HepG2 (cell line): Measurements from ENCODE around the gene NABP2. TPM values are rescaled to one million over a fixed set of nuclear protein-coding genes. Genes with fewer than 3 reads are reported as not detected.

Experiments used
- ATAC-seq: fragments of 200-7000 bp; cut with Tn5 transposase; 3 replicates; pipeline ENCODE4 v1.9.1; 2020; ENCODE audit warnings: mild to moderate bottlenecking, moderate library complexity
- BruUV-seq: library from RNA; stranded (reverse); fragments of 400-500 nt; replicated peaks from 2 replicates; lab custom pipeline; 2021; lab: Mats Ljungman, UMichigan
- CTCF ChIA-PET: fragments of 300-600 bp; formaldehyde crosslinking; extraction: SDS; loops from one replicate; lab custom pipeline; 2021; ENCODE audit warnings: low total read pairs, inconsistent platforms, low intra/inter-chr PET ratio; lab: Yijun Ruan, JAX
- POLR2A ChIA-PET: fragments of 350-600 bp; sonication (Branson Sonifier 250); formaldehyde crosslinking; loops from one replicate; lab custom pipeline; 2020; ENCODE audit warnings: antibody characterized with exemption, inconsistent platforms; lab: Yijun Ruan, JAX
- DNase-seq: peaks from one replicate; pipeline ENCODE4 v3.0.0-alpha.2; 2015; ENCODE audit warnings: low spot score
- FAIRE-seq: peaks from 3 replicates; lab custom pipeline; 2011; peaks lifted over from hg19 to GRCh38; lab: Jason Lieb, UNC
- H2AFZ ChIP-seq: one replicate; pipeline ENCODE4 v1.6.1; 2011; ENCODE audit warnings: low read length, inconsistent platforms
- H3K27ac ChIP-seq: fragments of 300-600 bp; 3 replicates; pipeline ENCODE4 v1.8.0; 2011; ENCODE audit warnings: mixed run types, mild to moderate bottlenecking, mixed read lengths, low read length, inconsistent platforms; ENCODE audit not compliant: insufficient read depth; ENCODE audit errors: extremely low read length
- H3K27me3 ChIP-seq, 2 experiments: fragments of 200-600 bp in 1 of 2; 2 replicates in 1 of 2; 3 replicates in 1 of 2; pipeline versions ENCODE4 v1.6.0 to v1.8.0; 2011; ENCODE audit warnings: low read length in 2 of 2, mild to moderate bottlenecking in 2 of 2, moderate library complexity in 2 of 2, inconsistent platforms in 1 of 2; ENCODE audit not compliant: insufficient read depth in 2 of 2, control insufficient read depth in 1 of 2
- H3K36me3 ChIP-seq, 2 experiments: fragments of 200-600 bp in 1 of 2; replicated peaks in 1 of 2; 2 replicates in 1 of 2; 3 replicates in 1 of 2; pipeline versions ENCODE4 v1.5.1 to v1.8.0; 2011; ENCODE audit warnings: low read length in 2 of 2, inconsistent platforms in 1 of 2; ENCODE audit not compliant: insufficient read depth in 2 of 2, control insufficient read depth in 1 of 2
- H3K4me1 ChIP-seq: 2 replicates; pipeline ENCODE4 v1.5.1; 2012; ENCODE audit warnings: low read length, inconsistent platforms; ENCODE audit not compliant: insufficient read depth
- H3K4me2 ChIP-seq: 2 replicates; pipeline ENCODE4 v1.6.0; 2011; ENCODE audit warnings: low read depth, low read length, inconsistent platforms
- H3K4me3 ChIP-seq, 3 experiments: fragments of 200-600 bp in 1 of 3; sonication (generic), shearing (Covaris generic) in 1 of 3; replicated peaks in 1 of 3; 2 replicates each; pipeline ENCODE4 v1.5.1; 2011 to 2016; ENCODE audit warnings: low read length in 3 of 3, inconsistent platforms in 2 of 3, low read depth in 2 of 3, mild to moderate bottlenecking in 2 of 3, control low read depth in 1 of 3, mixed read lengths in 1 of 3; ENCODE audit not compliant: insufficient read depth in 1 of 3
- H3K79me2 ChIP-seq: one replicate; pipeline ENCODE4 v1.6.1; 2011; ENCODE audit warnings: low read length, inconsistent platforms; ENCODE audit not compliant: insufficient read depth
- H3K9ac ChIP-seq: 2 replicates; pipeline ENCODE4 v1.6.0; 2011; ENCODE audit warnings: mild to moderate bottlenecking, low read depth, low read length, inconsistent platforms; ENCODE audit not compliant: insufficient read depth
- H3K9me3 ChIP-seq: 2 replicates; pipeline ENCODE4 v1.5.1; 2012; ENCODE audit warnings: mild to moderate bottlenecking, low read length
- H4K20me1 ChIP-seq: 2 replicates; pipeline ENCODE4 v1.6.0; 2011; ENCODE audit warnings: inconsistent platforms, mild to moderate bottlenecking, low read length, moderate library complexity; ENCODE audit not compliant: insufficient read depth
- EP300 ChIP-seq, 3 experiments: sonication (generic) in 1 of 3; formaldehyde crosslinking in 1 of 3; IDR thresholded peaks; 2 replicates each; pipeline versions ENCODE4 v1.5.1 to v1.6.1; 2011 to 2020; ENCODE audit warnings: low read depth in 2 of 3, low read length in 2 of 3, borderline replicate concordance in 1 of 3, improper control_type of control experiment in 1 of 3, mild to moderate bottlenecking in 1 of 3, missing genetic modification reagents in 1 of 3, moderate library complexity in 1 of 3
- EZH2 ChIP-seq: conservative IDR thresholded peaks from 2 replicates; pipeline ENCODE4 v1.6.1; 2012; ENCODE audit warnings: mild to moderate bottlenecking, low read depth, low read length, moderate library complexity
- HDAC2 ChIP-seq: sonication (generic); formaldehyde crosslinking; IDR thresholded peaks from 2 replicates; pipeline ENCODE4 v1.4.0; 2020; ENCODE audit warnings: missing genetic modification reagents
- HMG20A ChIP-seq: IDR thresholded peaks from 2 replicates; pipeline ENCODE4 v1.6.1; 2016; ENCODE audit warnings: borderline replicate concordance
- NR2F1 ChIP-seq, 2 experiments: fragments of 450-650 bp in 1 of 2; formaldehyde crosslinking in 1 of 2; IDR thresholded peaks; 2 replicates each; pipeline versions ENCODE4 v1.5.0 to v1.6.1; 2016 to 2020; ENCODE audit warnings: mild to moderate bottlenecking in 1 of 2, missing compliant biosample characterization in 1 of 2, missing genetic modification reagents in 1 of 2, moderate library complexity in 1 of 2
- POLR2A ChIP-seq, 2 experiments: IDR thresholded peaks; 2 replicates each; pipeline ENCODE4 v1.6.1; 2011; ENCODE audit warnings: low read depth in 2 of 2, low read length in 2 of 2, mild to moderate bottlenecking in 1 of 2, moderate library complexity in 1 of 2; ENCODE audit not compliant: insufficient read depth in 1 of 2
- TCF7 ChIP-seq: sonication (generic); IDR thresholded peaks from 2 replicates; pipeline ENCODE4 v1.6.1; 2016; ENCODE audit warnings: antibody characterized with exemption, low read depth
- ZBTB20 ChIP-seq: sonication (generic); formaldehyde crosslinking; IDR thresholded peaks from 2 replicates; pipeline ENCODE4 v1.8.1; 2023; ENCODE audit warnings: missing genetic modification reagents, low read depth, mild to moderate bottlenecking, borderline replicate concordance
- ZGPAT ChIP-seq: IDR thresholded peaks from 2 replicates; pipeline ENCODE4 v1.6.1; 2016; ENCODE audit warnings: mild to moderate bottlenecking
- WGBS: methylation state at CpG from one replicate; pipeline ENCODE4 v1.1.6; 2017; ENCODE audit warnings: low lambda C conversion rate; 5-methylcytosine and 5-hydroxymethylcytosine counted together
- in situ Hi-C: cut with HindIII; loops from 2 replicates; pipeline ENCODE4 v1.10.0; 2017; ENCODE audit warnings: low pct_unique_long_range_greater_than_20kb; ENCODE audit not compliant: extremely low pct_ligation_motif_present
- intact Hi-C: fragments of 100-400 bp; cut with micrococcal nuclease; formaldehyde crosslinking; loops from one replicate; pipeline ENCODE4 v1.10.0; 2022; ENCODE audit not compliant: unreplicated experiment
- polyA plus RNA-seq, 8 experiments: library from polyadenylated mRNA; depleted of rRNA in 3 of 8; stranded (reverse) in 7 of 8; unstranded in 1 of 8; fragments of >200 nt; fragmentation: Illumina TruSeq in 4 of 8; extraction: Trizol in 4 of 8; gene quantifications; 2 replicates each; pipeline versions ENCODE4 v1.2.1 to v1.2.3, GENCODE V29; 2011 to 2016; ENCODE audit warnings: low read depth in 4 of 8, missing spikeins in 1 of 8, mixed read lengths in 1 of 8; ENCODE audit not compliant: insufficient read depth in 1 of 8
- total RNA-seq, 5 experiments: library from RNA; depleted of rRNA; stranded (reverse); fragments of >200 nt; fragmentation: Illumina TruSeq; extraction: Trizol; gene quantifications; 2 replicates each; pipeline ENCODE4 v1.2.3, GENCODE V29; 2016; ENCODE audit warnings: low read depth in 1 of 5

Gene NABP2
- total and polyA plus RNA-seq, 2 of the 13 experiments (the other 11 are each of a cell fraction or from before 2014, with no cell fraction given): 33.2 to 35.5 TPM

DNA sequence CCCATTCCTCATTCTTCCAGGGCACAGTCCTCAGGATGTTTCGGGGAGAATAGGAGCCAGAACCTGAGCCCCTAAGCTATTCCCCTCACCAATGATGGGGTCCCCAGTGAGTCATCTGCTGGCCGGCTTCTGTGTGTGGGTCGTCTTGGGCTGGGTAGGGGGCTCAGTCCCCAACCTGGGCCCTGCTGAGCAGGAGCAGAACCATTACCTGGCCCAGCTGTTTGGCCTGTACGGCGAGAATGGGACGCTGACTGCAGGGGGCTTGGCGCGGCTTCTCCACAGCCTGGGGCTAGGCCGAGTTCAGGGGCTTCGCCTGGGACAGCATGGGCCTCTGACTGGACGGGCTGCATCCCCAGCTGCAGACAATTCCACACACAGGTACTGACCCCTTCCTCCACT is 7.0 kb downstream of the NABP2 start (continued):
- TF ChIP-seq ZBTB20 (no peak), HMG20A (CRISPR knock-in tag) (no peak), ZGPAT (CRISPR knock-in tag) (no peak), NR2F1 (CRISPR knock-in tag; IDR thresholded peaks at IDR 0.05) (no peak), TCF7 (no peak), EZH2 (no peak), HDAC2 (CRISPR knock-in tag) (no peak)

- Histone ChIP-seq H2AFZ (no peak overlapping the region), H3K27me3 (no peaks in the 10 kb centered on the region), H3K4me1 (peaks cover 26% of the 10 kb centered on the region), H3K9ac (no peak overlapping the region), H3K27ac (no peak overlapping the region), H3K4me2 (no peak overlapping the region), H4K20me1 (no peaks in the 10 kb centered on the region), H3K79me2 (peaks cover 24% of the 10 kb centered on the region), H3K4me3 (no peak overlapping the region), H3K36me3 (peaks cover 4 to 15% of the 10 kb centered on the region in 2 experiments; a peak in 3 of 5 replicates), H3K9me3 (no peaks in the 10 kb centered on the region)
- BruUV-seq: no TSS peak
- FAIRE-seq: no peak
- CTCF ChIA-PET: interaction anchor here (1.1 kb wide), 1 partner anchor 24 kb away, joined by 3 read pairs; no protein-coding TSS in a partner anchor
- TF ChIP-seq POLR2A (IDR thresholded peaks at IDR 0.05; ENCODE audit: insufficient read depth in 1 of 2, low read depth in 2 of 2, low read length in 2 of 2): peak in 1 of 2 experiments; percentile 18; a peak in 1 of 4 replicates
- TF ChIP-seq EP300 (IDR thresholded peaks at IDR 0.05; ENCODE audit: low read depth in 2 of 2, low read length in 2 of 2): no peak
- TF ChIP-seq EP300 (CRISPR knock-in tag; IDR thresholded peaks at IDR 0.05; ENCODE audit: borderline replicate concordance): no peak
- no peak for DNase-seq
- intact Hi-C loops: no loop called here
- POLR2A ChIA-PET: interaction anchor here (0.7 to 5.8 kb wide), 3 partner anchors 13 to 29 kb away, joined by 3 to 96 read pairs (median 9); partner anchors contain the start of gene RNF41
- WGBS: 95% methylated on average over 15 of the region's 16 CpGs
- ATAC-seq: no peak
- in situ Hi-C loops: no loop called here
Observed at GRCh38 chr12:56234746-56235436, 10.7 kb downstream of the NABP2 start.
